Measurements from ENCODE around the gene ABLIM2.

The ABLIM2 gene

DNA sequence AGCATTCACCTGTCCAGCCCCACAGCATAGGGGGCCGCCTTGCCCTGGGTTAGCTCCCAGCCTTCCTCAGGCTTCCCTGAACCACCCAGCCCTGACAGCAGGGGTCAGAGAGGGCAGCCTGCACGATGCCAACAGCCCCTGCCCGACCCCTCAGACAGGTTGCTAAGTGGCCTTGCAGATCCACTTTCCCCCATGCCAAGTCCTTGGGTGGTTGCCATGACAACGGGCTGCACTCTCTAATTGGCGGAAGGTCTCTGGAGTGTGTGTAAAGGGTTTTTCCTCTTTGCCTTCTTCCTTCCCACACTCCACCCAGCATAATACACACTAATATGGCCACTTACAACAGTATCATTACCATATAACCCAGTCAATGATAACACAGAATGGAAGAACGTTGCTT is 119.3 kb downstream of the ABLIM2 start:
- no peak for DNase-seq

DNA sequence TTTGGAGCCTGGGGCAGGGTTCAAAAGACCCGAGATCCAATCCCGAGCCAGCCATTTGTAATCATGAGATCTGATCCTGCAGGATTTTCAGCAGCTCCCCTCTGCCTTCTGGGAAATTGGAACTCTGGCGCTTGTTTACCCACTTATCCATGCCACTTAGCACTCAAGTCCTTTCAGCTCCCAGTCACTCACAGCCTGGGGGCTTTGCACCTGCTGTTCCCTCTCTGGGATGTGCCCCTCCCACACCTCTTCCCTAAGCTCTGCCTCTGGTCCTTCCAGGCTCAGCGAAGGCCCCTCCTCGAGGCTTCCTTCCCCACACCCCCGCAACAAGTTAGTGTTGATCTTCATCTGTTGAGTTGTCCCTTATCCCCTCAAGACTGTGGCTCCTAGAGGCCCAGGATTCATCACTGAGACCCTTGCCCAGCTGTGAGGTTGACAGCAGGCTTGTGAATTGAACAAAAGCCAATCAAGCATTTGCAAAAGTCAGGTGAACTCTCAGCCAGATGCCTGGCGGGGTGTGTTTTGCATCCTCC is 119.8 kb downstream of the ABLIM2 start:
- no peak for DNase-seq

DNA sequence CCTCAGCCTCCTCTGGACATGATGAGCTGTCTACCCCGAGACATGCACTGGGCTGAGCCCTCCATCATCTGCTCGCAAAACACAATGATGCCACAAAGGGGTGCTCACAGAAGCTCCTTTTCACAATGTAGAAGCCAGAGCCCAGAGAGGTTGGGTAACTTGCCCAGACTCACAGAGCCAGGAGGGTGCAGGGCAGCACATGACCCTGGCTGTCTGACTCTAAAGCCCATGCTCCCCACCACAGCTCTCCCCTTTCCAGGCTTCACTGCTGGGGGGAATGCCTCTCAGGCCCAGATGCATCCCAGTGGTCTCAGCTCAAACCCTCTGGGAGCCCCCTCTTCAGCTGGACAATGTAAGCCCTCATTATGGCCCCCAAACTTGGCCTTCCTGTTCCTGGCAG is 120.5 kb downstream of the ABLIM2 start:
- no peak for DNase-seq

DNA sequence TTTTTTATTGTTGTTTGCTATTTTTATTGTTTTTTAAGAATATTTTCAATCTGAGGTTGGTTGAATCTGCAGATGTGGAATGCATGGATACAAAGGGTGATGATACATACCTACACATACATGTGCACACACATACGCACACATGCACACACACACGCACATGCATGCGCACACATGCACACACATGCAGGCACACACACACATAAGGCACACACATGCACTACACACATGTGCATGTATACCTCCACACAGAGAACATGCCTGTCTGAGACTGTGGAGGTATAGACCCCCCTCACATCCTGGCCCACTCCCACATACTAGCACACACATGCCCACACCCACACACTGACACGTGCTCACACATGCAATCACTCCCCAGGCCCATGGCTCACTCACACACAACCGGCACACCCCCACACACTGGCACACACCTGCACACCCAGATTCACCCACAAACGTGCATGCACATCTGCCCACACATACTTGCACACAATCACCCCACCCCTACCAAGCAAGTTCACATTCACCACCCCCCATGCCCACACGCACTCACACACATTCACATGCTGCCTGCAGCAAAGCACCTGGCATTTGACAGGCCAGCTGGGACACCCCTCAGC is 121.4 kb downstream of the ABLIM2 start:
- no peak for DNase-seq

DNA sequence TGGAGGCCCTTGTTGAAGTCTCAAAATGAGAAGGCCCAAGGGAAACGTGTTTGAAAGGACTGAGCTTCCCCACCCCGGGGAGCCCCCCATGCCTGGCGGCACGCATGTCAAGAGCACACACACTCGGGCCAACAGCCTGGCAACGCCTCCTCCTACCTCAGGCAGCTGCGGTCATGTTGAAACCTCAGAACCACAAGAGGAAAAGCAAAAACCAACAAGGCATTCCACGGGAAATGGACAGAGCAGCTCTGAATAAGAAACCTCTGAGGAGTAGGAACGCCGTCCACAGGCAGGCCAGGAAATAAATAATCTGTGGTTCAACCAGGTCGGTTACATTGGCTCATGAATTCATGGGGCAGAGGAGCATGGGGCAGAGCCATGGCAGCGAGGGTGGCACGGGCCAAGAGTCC is 123.2 kb downstream of the ABLIM2 start:
- no peak for DNase-seq

DNA sequence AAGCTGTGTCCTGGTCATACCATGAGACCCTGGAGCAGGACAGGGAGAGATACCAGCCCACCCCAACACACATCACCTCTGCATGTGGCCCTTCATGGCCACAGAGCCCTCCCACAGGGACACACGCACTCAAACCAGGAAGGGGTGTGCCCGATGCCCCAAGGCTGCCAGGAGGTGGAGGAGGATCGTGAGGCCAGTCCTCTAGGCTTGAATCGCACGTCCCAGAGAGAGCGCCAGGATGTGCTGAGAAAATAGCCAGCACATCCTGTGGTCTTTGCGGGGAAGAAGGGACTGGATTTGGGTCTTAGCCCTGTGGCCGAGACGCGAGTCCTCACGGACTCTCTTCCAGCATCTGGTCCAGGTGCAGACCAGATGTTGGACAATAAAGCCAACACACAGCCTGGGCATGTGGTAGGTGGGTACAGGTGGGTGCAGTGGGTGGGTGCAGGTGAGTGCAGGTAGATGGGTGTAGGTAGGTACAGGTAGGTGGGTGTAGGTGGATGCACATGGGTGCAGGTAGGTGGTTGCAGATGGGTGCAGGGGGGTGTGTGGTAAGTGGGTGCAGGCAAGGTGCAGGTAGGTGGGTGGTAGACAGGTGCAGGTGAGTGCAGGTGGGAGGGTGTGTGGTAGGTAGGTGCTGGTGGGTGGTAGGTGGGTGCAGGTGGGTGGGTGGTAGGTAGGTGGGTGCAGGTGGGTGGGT is 124.6 kb downstream of the ABLIM2 start:
- DNase-seq = no peak

DNA sequence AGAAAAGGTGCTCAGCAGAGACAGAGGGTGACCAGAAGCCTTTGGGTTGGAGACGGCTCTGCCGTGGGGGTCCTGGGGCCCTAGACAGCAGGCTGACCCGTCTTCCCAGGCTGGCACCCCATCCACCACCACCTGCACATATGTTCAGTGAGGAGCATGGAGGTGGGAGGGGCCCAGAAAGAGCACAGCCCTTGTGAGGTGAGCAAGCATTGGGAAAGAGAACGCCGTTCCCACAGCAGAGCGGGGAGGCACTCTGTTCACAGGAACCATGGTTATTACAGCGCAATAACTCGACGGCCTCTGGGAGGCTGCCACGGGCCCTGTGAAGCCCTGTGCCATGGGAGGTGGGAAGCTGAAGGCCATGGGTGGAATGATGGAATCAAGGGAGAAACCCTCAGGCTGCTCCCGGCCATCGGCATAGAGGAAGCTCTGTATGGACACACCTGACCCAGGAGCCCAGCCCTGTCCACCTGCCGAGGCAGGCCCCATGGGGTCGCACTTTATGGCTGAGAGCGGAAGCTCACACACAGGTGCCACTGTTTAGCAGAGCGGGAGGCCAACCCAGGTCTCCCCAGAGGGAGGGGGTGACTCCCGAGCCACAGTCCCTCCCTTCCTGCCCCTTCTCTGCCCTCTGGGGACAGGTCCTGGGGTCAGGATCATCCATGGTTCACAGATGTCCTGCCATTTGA is 125.4 kb downstream of the ABLIM2 start:
- no peak for DNase-seq

DNA sequence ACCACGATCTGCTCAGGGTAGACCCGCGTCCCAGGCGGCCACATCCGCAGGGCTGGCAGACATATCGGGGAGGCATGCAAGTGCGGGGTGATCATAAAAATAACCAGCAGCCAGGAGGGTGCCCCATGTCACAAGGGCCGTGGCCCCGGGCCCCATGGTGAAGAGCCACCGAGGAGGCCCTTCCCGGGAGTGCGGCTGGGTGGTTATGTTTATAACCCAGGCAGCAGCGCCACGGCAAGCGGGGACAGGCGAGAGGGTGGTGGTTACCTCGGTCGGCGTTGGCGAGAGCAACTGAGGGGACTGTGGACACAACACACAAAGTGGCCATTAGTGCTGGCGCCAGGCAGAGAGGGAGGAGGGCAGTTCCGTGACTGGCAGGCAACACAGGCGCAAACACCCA is 126.2 kb downstream of the ABLIM2 start:
- DNase-seq = no peak

DNA sequence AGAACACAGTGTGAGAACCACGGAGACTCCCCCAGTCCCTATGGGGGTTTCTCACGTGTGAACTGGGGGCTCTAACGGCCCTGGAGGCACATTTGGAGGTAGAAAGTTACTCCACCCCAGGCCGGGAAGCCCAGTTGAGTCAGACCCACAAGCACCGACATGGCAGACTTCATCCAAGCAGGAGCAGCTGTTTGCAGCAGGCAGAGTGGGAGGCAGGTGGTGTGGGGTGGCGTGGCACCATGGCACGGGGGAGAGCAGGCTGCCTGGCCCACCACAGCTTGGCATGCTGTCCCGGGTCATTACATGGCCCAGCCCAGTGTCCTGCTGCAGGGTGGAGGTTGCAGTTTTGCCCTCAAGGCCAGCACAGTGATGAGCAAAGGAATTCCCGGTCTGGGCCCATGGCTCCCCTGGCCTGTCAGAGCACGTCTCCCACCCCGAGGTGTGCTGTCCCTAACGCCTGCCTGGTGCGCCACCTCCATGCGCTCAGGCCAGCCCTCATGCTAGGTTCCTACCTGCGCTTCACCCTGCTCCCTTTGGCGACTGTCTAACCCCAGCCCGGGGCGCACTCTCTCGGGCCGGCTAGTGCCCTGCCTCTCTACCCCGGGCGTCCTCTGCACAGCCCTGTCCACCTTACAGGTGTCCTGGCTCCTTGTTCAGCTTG is 128.4 kb downstream of the ABLIM2 start:
- no peak for DNase-seq

DNA sequence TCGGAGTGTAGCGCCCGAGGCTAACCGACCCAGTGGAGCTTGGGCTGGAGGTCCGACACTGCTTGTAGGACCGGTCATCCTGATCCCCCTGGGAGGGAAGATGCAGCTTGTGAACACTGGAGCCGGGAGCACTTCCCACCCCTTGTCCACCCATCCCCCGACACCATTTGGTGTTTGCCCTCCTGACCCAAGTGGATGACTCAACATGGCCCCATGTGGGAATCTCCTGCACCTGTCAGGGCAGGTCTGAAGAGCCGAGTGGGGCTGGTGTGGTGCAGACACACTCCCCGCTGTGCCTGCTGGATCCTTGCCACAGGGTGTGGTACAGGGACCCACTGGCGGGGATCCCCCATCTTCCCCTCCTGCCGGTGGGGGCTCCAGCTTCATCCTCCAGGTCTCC is 128.9 kb downstream of the ABLIM2 start:
- no peak for DNase-seq

DNA sequence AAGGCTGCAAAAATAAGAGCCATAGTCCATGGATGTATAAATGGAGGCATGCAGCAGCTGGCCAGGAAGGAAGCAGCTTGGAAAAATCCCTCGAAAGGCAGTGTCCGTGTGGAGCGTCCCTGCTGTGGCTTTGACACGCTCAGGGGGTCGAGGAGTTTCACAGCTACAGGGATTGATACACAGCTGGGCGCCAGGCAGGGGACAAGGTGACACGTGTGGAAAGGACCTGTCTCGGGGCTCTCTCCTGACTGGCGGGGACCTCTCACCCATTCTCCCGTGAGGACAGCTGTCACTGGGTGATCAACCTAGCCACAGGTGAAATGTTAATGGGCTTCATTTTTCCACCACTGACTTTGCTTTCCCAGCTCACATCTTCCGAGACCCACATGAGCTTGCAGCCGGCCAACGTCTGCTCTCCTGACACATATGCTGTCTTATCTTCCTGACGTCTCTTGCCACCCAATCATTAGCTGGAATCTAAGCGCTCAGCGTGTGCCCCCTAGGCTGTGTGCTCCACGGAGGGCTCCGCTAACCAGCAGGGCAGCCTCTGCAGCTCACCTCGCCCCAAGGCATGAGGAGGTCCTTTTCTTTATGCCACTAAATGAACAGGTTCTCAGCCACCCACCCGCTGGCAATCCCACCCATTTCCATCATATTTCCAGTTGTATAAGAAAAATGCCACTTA is 129.6 kb downstream of the ABLIM2 start:
- DNase-seq = no peak

DNA sequence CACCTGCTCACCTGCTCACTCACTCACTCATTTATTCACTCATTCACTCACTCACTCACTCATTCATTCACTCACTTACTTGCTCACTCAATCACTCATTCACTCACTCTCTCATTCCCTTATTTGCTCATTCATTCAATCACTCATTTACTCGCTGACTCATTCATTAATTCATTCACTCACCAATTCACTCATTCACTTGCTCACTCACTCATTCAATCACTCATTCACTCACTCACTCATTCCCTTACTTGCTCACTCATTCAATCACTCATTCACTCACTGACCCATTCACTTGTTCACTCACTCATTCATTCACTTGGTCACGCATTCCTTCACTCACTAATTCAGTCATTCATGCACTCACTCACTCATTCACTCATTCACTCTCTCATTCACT is 130.2 kb downstream of the ABLIM2 start:
- no peak for DNase-seq

DNA sequence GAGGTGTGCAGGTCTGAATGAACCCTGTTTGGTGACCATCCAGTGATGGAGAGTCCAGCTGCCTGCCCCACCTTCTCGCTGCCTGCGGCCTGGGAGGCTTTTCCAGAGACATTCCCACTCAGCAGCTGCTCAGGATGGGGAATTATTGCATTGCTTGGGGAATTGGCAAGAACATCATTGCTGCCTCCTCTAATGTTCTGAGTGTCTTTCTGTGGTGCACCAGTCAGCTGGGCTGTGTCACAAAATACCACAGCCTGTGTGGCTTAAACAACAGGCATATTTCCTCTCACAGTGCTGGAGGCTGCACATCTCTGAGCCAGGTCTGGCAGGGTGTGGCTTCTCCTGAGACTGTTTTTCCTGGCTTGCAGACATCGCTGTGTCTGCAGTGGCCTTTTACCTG is 132.2 kb downstream of the ABLIM2 start:
- no peak for DNase-seq

DNA sequence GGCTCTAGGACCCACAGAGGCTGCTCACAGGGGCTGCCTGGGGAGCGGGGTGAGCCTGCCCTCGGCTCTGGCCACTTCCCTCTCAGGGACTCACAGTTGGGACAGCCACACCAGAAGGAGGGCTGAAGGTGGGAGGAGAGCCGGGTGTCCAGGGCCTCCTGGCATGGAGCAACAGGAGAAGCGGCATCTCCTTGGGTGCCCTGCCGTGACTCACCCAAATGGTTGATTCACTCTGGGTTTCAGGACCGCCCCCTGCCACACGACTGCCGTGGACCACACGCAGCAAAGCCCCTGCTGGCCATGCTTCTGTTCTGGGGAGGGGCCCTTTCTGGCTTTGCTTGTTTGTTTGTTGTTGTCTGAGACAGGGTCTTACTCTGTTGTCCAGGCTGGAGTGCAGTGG is 132.9 kb downstream of the ABLIM2 start:
- DNase-seq = no peak

DNA sequence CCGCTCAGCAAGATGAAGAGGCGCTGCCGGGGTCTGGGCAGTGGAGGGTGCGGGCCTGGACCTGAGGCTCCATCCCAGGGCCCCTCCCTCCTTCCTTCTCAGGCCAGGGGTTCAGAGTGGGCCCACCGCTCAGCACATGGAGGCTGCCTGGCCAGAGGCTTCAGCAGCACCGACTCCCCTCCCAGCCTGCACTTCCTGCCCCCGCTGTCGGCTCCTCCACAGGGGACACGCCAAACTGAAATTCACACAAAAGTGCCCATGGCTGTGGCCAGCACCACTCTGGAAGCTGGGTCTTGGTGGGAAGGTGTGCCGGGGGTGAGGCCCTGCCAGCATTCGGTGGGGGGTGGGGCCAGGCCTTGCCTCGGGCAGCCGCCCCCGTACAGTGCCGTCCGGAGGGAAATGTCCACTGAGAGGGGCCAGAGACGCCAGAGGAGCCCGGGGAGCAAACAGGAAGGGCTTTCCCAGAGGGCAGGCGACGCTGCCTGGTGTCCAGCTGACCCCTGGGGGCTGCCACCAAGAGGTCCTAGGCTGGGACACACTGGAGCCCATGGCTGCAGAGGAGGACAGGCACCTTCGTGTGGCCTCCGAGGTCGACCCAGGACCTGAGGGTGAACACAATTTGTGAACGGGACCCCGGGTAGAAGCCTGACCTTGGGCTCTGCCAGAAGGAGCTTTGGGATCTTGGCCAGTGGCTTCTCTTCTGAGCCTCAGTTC is 134.4 kb downstream of the ABLIM2 start:
- no peak for DNase-seq

DNA sequence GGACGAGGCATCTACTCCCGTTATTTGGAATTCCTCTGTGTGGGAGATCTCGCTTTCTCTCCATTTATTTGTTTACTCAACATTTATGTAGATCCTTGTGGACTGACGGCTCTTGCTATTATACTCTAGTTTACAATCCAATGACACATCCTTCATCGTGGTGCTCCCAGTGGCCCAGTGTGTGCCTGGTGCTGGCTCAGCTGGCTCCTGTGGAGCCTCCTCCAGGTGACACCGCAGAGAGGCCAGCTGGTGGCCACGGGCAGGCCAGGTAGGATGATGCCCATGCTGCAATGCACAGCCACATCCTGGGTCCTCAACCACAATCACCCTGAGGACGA is 134.9 kb downstream of the ABLIM2 start:
- DNase-seq = no peak

DNA sequence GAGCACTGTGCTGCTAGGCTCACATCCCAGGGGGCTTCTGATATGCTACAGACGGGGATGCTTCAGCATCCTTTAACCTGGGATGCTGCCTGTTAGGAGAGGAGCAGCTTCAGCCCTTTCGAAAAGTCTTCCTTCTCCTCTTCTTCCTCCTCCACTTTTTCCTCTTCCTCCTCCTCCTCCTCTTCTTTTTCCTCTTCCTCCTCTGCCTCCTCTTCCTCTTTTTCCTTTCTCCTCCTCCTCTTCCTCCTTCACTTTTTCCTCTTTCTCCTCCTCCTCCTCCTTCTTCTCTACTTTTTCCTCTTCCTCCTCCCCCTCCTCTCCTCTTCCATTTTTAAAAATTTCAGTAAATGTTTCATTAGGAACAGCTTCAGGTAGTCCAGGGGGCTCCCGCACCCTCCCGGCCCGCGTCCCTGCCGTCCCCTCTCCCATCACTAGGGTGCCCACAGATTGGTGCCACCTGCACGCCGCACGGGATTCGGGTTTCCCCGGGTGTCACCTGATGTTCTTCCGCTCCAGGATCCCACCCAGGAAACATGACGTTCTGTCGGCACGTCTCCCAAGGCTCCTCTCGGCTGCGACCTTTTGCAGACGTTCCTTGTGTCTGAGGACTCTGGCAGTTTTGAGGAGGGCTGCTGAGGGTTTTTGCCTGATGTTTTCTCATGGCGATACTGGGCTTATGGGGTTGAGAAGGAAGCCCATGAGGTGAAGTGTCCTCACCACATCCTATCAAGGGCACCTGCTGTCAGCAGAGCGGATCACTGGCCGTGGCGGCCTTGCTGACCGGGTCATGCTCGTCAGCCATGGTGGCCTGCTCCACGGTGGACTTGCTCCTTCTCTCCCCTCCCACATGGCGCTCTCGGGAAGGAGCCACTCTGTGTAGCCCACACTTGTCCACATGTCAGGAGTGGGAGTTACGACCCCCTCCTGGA is 135.6 kb downstream of the ABLIM2 start:
- DNase-seq = no peak

DNA sequence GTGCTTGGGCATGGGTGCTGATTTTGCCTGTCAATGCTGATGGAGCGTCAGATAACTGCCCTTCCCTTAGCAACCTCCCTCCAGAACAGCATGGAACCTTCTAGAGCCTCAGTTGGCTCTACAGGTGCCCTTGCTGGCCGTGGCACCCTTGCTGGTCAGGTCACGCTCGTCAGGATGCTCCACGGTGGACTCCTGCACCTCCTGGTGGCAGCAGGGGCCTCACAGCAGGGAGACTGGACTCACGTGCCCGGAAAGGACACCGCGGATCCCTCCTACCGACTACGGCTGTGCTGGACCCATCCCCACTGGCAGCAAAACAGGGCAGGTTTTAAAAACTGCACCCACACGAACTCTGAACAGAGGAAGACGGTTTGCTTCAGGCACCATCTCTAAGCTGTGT is 136.8 kb downstream of the ABLIM2 start:
- no peak for DNase-seq

DNA sequence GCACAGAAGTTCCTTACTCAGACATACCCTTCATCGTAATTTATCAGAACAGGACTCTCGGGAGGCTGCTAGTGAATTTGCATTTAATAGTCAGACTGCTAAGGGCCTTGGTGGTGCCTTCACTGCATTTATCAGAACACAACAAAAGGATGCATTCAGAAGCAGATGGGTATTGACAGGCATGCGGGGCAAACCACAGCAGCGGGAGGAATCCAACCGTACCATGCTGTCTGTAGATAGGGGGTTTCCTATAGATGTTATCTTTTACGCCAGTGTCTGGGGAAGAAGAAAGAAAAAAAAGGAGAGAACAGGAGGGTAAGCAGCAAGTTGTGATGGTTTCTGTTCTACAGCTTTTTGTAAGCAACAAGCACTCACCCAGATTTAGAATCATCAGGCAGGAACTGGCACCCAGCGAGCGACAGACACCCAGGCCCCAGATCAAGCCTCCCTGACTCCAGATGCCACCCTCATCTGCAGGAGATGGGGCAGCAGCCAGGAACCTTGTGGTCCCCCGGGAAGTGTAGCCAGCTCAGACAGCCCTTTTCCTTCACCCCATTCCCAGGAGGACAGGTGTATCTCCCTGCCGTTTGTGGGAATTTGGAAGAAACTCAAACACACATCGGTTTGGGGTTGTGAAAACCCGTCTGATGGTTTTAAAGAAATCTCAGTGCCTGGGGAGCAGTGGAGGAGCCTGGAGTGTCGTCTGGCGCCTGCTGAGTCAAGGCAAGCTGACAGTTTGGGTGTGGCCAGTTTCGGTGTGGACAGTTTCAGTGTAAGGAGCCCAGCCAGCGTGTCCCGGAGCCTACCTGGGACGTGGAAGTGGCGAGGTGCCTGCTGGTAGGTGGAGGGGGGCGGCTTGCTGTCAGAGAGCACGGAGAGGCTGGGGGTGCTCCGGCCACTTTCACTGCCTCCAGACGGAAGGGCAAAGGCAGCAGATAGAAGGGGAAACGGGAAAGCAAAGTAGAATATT is 138.9 kb downstream of the ABLIM2 start:
- no peak for DNase-seq

DNA sequence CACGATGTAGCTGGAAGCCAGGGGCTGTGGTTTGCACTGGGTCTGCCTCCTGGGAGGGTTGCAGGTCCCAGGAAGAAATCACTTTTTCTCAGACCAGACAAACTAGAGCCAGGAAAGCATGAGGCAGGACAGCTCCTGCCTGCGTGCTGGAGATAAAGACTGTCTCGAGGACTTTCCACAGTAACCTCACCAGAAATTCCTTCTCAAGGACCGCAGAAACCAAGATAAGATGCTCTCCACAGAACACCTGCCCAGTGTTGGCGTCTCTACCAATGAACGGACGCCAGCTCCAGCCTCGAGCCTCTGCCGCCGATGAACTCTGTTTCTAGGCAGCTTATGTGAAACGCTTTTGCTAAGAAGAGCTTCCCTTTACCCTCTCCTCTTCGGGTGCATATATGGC is 142.1 kb downstream of the ABLIM2 start:
- no peak for DNase-seq
